ENCODE measurements around the gene ARFIP1. TPM values are rescaled to one million over a fixed set of nuclear protein-coding genes. Genes with fewer than 3 reads are reported as not detected.

The ARFIP1 gene
- polyA plus RNA-seq, 3 donors: 11.7 to 28.4 (median 27.2) TPM

- no peak overlapping the region for H3K4me3 Mint-ChIP-seq
- Histone ChIP-seq H3K4me3 (replicated peaks in 1 of 3; ENCODE audit: low read depth in 2 of 3, low read length in 3 of 3) (no peak overlapping the region), H2AFZ (ENCODE audit: insufficient read depth, low read depth, low read length, poor library complexity, severe bottlenecking) (no peak overlapping the region), H3K27me3 (ENCODE audit: control insufficient read depth in 2 of 2, insufficient read depth in 2 of 2, low read length in 2 of 2) (no peaks in the 10 kb centered on the region), H3K4me1 (ENCODE audit: control insufficient read depth in 1 of 2, insufficient read depth in 2 of 2, low read length in 2 of 2) (peaks cover 15 to 24% of the 10 kb centered on the region in 2 donors), H3K9me3 (replicated peaks in 1 of 2; ENCODE audit: control insufficient read depth in 1 of 2, insufficient read depth in 1 of 2, low read length in 2 of 2) (peaks cover 2 to 10% of the 10 kb centered on the region in 2 donors), H3K79me2 (ENCODE audit: insufficient read depth, low read length) (peaks cover 49% of the 10 kb centered on the region), H3K9ac (ENCODE audit: insufficient read depth, low read length, poor library complexity, severe bottlenecking) (no peak overlapping the region), H3K36me3 (replicated peaks in 1 of 2; ENCODE audit: control insufficient read depth in 1 of 2, insufficient read depth in 2 of 2, low read length in 2 of 2) (peaks cover 0 to 14% of the 10 kb centered on the region in 2 donors), H3K27ac (ENCODE audit: low read depth in 1 of 2, low read length in 2 of 2) (no peak overlapping the region), H3K4me2 (replicated peaks; ENCODE audit: extremely low read depth, low read length, poor library complexity, severe bottlenecking) (no peak overlapping the region), H4K20me1 (ENCODE audit: insufficient read depth, low read length) (peaks cover 38% of the 10 kb centered on the region)
- H3K4me1 Mint-ChIP-seq: peaks cover 28% of the 10 kb centered on the region
- peaks cover 24 to 27% of the 10 kb centered on the region in 2 donors for H3K36me3 Mint-ChIP-seq
- H3K27me3 Mint-ChIP-seq (ENCODE audit: low read depth in 3 of 3): peaks cover 0 to 2% (median 0%) of the 10 kb centered on the region in 3 donors
- no peak for TF ChIP-seq CTCF (IDR thresholded peaks at IDR 0.05)
- no peak for DNase-seq
- intact Hi-C loops (cut with micrococcal nuclease): no loop called here
- WGBS (ENCODE audit: insufficient coverage): 93% methylated on average over 4 of the region's 8 CpGs
- peak overlapping the region in 1 of 7 donors; percentile 33 for H3K27ac Mint-ChIP-seq
- H3K9me3 Mint-ChIP-seq: peaks cover 0 to 15% (median 9%) of the 10 kb centered on the region in 7 donors
These were observed 28.9 kb downstream of the ARFIP1 start for GRCh38 chr4:152808670-152809069.

GRCh38 chr4:152810715-152811287 is 31.0 kb downstream of the ARFIP1 start:
- H3K27ac ChIP-seq (ENCODE audit: low read depth in 1 of 2, low read length in 2 of 2): no peak overlapping the region
- H3K9me3 ChIP-seq (replicated peaks in 1 of 2; ENCODE audit: control insufficient read depth in 1 of 2, insufficient read depth in 1 of 2, low read length in 2 of 2): peaks cover 13 to 21% of the 10 kb centered on the region in 2 donors
- no peak overlapping the region for H3K9ac ChIP-seq (ENCODE audit: insufficient read depth, low read length, poor library complexity, severe bottlenecking)
- Mint-ChIP-seq H3K27ac (no peak overlapping the region), H3K9me3 (peaks cover 15 to 31% (median 26%) of the 10 kb centered on the region in 7 donors), H3K36me3 (peaks cover 28 to 39% of the 10 kb centered on the region in 2 donors), H3K4me1 (peaks cover 36% of the 10 kb centered on the region), H3K27me3 (ENCODE audit: low read depth in 3 of 3) (peaks cover 0 to 2% (median 0%) of the 10 kb centered on the region in 3 donors), H3K4me3 (no peak overlapping the region)
- intact Hi-C loops (cut with micrococcal nuclease): no loop called here
- no peak for TF ChIP-seq CTCF (IDR thresholded peaks at IDR 0.05)
- WGBS (ENCODE audit: insufficient coverage): 83% methylated on average over 1 of the region's 11 CpGs
- H3K4me2 ChIP-seq (replicated peaks; ENCODE audit: extremely low read depth, low read length, poor library complexity, severe bottlenecking): no peak overlapping the region
- peaks cover 27 to 41% of the 10 kb centered on the region in 2 donors for H3K4me1 ChIP-seq (ENCODE audit: control insufficient read depth in 1 of 2, insufficient read depth in 2 of 2, low read length in 2 of 2)
- DNase-seq: no peak
- H3K4me3 ChIP-seq (replicated peaks in 1 of 3; ENCODE audit: low read depth in 2 of 3, low read length in 3 of 3): no peak overlapping the region
- H3K27me3 ChIP-seq (ENCODE audit: control insufficient read depth in 2 of 2, insufficient read depth in 2 of 2, low read length in 2 of 2): no peaks in the 10 kb centered on the region
- peaks cover 48% of the 10 kb centered on the region for H3K79me2 ChIP-seq (ENCODE audit: insufficient read depth, low read length)
- H2AFZ ChIP-seq (ENCODE audit: insufficient read depth, low read depth, low read length, poor library complexity, severe bottlenecking): no peak overlapping the region
- peaks cover 30% of the 10 kb centered on the region for H4K20me1 ChIP-seq (ENCODE audit: insufficient read depth, low read length)
- H3K36me3 ChIP-seq (replicated peaks in 1 of 2; ENCODE audit: control insufficient read depth in 1 of 2, insufficient read depth in 2 of 2, low read length in 2 of 2): peaks cover 0 to 21% of the 10 kb centered on the region in 2 donors
